Measurements from ENCODE around the gene MARVELD3. TPM values are rescaled to one million over a fixed set of nuclear protein-coding genes. Genes with fewer than 3 reads are reported as not detected.

Gene MARVELD3
- total and polyA plus RNA-seq, 2 of the 8 experiments (the other 6 are each of a cell fraction or from before 2014, with no cell fraction given), result 18.0 to 34.8 TPM

DNA sequence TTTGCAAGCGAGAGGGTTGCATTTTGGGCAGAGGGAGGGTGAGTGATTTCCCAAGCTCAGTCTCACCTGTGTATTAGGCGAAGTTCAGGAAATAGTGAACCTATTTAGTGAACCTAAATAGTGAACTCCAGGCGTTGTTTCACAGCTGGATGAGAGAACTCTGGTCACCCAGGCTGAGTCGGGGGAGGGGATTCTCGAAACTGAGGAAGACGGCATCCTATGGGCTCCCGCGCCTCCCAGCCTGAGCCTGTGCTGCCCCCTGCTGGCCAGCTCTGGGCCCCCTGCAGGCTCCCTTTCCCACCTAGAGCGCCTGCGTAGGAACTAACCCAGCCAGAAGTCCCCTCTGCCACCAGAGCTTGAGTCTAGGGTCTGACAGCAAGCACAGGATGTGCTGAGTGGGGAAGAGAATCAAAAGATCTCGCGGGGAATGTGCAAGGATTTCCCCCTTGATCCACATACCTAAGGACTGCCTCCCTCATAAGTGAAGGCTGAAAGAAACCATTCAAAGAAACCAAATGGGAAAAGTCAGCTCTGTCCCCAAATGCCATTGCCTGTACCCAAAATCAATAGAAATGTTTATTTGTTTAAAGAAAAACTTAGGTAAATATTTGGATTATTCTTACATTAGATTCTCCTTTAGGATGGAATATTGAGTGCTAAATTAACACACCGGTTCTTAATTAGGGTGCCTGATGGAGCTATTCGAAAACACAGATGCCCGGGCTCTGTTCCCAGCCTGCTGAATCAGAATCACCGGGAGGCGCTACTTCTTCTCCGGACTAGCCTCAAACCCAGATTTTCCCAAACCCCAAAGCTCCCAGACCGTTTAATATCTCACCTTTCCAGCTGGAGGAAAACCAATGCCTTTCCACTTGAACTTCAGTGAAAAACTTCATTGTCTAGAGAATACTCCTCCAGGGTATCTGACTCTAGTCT is 14.8 kb upstream of the MARVELD3 start:
- Histone ChIP-seq H3K9ac (replicated peaks in 1 of 4; ENCODE audit: extremely low read depth in 1 of 4, low read depth in 3 of 4, low read length in 3 of 4) (no peak overlapping the region), H3K14ac (ENCODE audit: insufficient read length) (no peak overlapping the region), H2BK20ac (ENCODE audit: low read length) (no peak overlapping the region), H4K20me1 (replicated peaks in 1 of 2; ENCODE audit: control insufficient read depth in 1 of 2, insufficient read depth in 2 of 2, low read length in 2 of 2) (peaks cover 0 to 1% of the 10 kb centered on the region in 2 experiments), H3K79me1 (ENCODE audit: low read depth, low read length) (no peaks in the 10 kb centered on the region), H4K91ac (replicated peaks; ENCODE audit: insufficient read length, low read length) (no peak overlapping the region), H3K27me3 (replicated peaks in 1 of 4; ENCODE audit: control insufficient read depth in 3 of 4, extremely low read depth in 1 of 4, insufficient read depth in 3 of 4, low read length in 3 of 4) (no peaks in the 10 kb centered on the region), H3K27ac (ENCODE audit: low read depth, low read length) (no peak overlapping the region), H4K8ac (ENCODE audit: extremely low read depth, insufficient read depth, low read length) (no peak overlapping the region), H3K4me2 (ENCODE audit: insufficient read depth in 1 of 2, low read depth in 2 of 2, low read length in 2 of 2) (peak overlapping the region; percentile 3 to 30; a peak in 3 of 4 replicates), H3K79me2 (ENCODE audit: control insufficient read depth in 1 of 2, insufficient read depth in 2 of 2, low read length in 2 of 2) (no peaks in the 10 kb centered on the region), H3K56ac (replicated peaks; ENCODE audit: insufficient read length, low read depth, low read length) (no peak overlapping the region), H3K4me3 (ENCODE audit: extremely low read depth in 1 of 4, insufficient read depth in 2 of 4, low read depth in 3 of 4, low read length in 4 of 4) (peak overlapping the region in 1 of 4 experiments; percentile 38; a peak in 1 of 8 replicates), H2BK120ac (replicated peaks; ENCODE audit: low read depth, low read length) (no peak overlapping the region), H2BK5ac (ENCODE audit: low read depth, low read length) (no peak overlapping the region), H3K23ac (ENCODE audit: insufficient read length) (no peak overlapping the region), H3K23me2 (ENCODE audit: low read depth, low read length) (no peaks in the 10 kb centered on the region), H3K9me3 (ENCODE audit: insufficient read depth in 2 of 2, low read depth in 1 of 2, low read length in 1 of 2) (no peaks in the 10 kb centered on the region), H2AK5ac (ENCODE audit: low read depth, low read length) (no peak overlapping the region), H4K5ac (ENCODE audit: insufficient read length, low read depth, low read length) (no peak overlapping the region), H3K4ac (replicated peaks; ENCODE audit: insufficient read length, low read depth, low read length) (no peak overlapping the region), H2BK15ac (ENCODE audit: low read length) (no peak overlapping the region), H2BK12ac (ENCODE audit: low read depth, low read length) (no peak overlapping the region), H2AFZ (ENCODE audit: low read length) (peak overlapping the region; percentile 94), H3K18ac (ENCODE audit: extremely low read depth, low read length) (no peak overlapping the region; the same call in 1 of the 2 replicates), H3K4me1 (replicated peaks in 1 of 4; ENCODE audit: control insufficient read depth in 3 of 4, insufficient read depth in 4 of 4, low read length in 3 of 4) (peaks cover 0 to 2% (median 0%) of the 10 kb centered on the region in 4 experiments; a peak in 1 of 7 replicates), H3K36me3 (ENCODE audit: control insufficient read depth in 2 of 4, insufficient read depth in 4 of 4, low read length in 3 of 4) (no peaks in the 10 kb centered on the region)
- ChIA-PET CTCF (ENCODE audit: partially characterized antibody) (interaction anchor here (0.6 to 6.6 kb wide), 61 partner anchors 9 to 410 kb away, joined by 3 to 140 read pairs (median 5); partner anchors contain the start of genes CHST4 and TAT), POLR2A (ENCODE audit: partially characterized antibody) (interaction anchor here (0.9 to 2.5 kb wide), 6 partner anchors 12 to 149 kb away, joined by 3 to 11 read pairs (median 5); partner anchors contain the start of genes MARVELD3 and ZNF23)
- WGBS, 2 experiments (ENCODE audit: extremely low coverage in 1 of 2, insufficient coverage in 1 of 2, insufficient read length in 1 of 2, insufficient replicate concordance in 2 of 2, low coverage in 1 of 2, low lambda C conversion rate in 2 of 2, missing lambda C conversion rate in 1 of 2), result 29% methylated on average over 19 of the region's 19 CpGs; no CpG with 5 or more reads in 1 of the 2 experiments
- DNase-seq (ENCODE audit: low read depth in 1 of 2, low spot score in 2 of 2) (peak; percentile 53 to 98), FAIRE-seq (no peak)
- peak; percentile 25; the same call in 1 of the 2 replicates for TF ChIP-seq JUND (IDR thresholded peaks at IDR 0.05; ENCODE audit: low read length)
- 0 out of 2 replicates have a peak, but pooled peaks have one; percentile 38 for TF ChIP-seq ATF3 (IDR thresholded peaks at IDR 0.05; ENCODE audit: insufficient read depth, low read depth, low read length)
- no peak for TF ChIP-seq ZNF274 (IDR thresholded peaks at IDR 0.05; ENCODE audit: borderline replicate concordance, extremely low read depth, low read length)
- peak in 1 of 2 experiments; percentile 60; a peak in 1 of 3 replicates for TF ChIP-seq EP300 (IDR thresholded peaks at IDR 0.05; ENCODE audit: borderline replicate concordance in 1 of 2, low read depth in 2 of 2, low read length in 2 of 2)
- TF ChIP-seq CBX8 (IDR thresholded peaks at IDR 0.05; ENCODE audit: borderline replicate concordance, low read depth, low read length), result no peak

All from H1 (cell line).